Activated gamma-delta T cell treated with anti-CD3 and anti-CD28 coated beads, Interleukin-2, amount 50 U/mL, for 16 hours (primary cell): Measurements from ENCODE around the gene AMPD3.

ENCODE experiments used
- DNase-seq: peaks from one replicate; pipeline ENCODE4 v3.0.0-alpha.2; 2020; ENCODE audit warnings: low read depth

The AMPD3 gene

DNA sequence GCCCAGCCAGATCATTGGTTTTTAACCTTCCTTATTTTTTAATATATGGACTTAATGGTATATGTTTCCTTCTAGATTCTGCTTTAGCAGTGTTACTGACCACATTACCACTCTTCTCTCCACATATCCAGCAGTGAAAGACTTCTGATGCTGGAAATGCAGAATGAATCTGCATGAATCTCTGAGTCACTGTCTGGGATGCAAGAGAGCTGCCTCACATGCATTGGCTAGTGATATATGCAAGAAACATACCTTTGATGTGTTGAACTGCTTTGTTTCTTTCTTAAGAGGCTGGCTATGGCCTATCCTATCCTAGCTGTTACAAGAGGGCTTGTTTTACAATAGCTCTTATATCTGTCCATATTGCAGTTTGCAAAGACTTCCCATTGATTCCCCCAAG is 16.6 kb upstream of the AMPD3 start:
- DNase-seq = no peak

DNA sequence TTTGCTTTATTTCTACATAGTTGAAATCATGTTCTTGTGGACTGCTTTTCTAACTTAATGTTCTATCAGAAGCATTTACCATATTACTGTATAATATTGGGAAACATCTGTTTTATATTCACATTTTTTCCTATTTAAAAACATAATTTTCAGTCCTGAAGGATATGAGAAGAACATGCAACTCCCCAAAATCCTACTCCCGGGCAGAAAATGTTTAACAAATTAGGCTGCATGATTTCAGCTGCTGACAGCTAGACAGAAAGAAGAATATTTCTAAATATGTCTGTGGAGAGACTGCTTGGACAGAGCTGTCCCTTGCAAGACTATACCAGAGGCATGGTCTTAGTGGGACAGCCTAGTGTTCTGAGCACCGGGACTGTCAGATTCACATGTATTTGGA is 15.7 kb upstream of the AMPD3 start:
- DNase-seq = no peak

DNA sequence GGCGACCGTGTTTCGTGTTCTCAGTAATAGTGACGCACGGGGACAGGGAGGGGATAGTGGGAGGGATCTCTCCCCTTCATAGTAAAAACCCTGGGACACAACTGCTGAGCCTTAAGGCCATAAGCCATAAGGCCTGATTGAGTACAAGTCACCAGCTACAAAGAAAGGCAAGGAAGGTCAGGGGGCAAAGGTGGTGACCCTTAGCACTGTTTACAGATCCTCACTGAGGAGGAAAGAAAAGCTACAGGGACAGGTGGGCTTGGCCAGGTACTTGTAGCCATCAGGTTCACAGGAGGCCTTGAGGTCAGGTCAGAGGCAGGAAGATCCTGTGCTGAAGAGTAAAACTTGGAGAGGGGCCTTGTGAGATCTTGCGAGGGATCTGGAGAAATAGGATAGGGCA is 15.1 kb upstream of the AMPD3 start:
- DNase-seq = no peak

DNA sequence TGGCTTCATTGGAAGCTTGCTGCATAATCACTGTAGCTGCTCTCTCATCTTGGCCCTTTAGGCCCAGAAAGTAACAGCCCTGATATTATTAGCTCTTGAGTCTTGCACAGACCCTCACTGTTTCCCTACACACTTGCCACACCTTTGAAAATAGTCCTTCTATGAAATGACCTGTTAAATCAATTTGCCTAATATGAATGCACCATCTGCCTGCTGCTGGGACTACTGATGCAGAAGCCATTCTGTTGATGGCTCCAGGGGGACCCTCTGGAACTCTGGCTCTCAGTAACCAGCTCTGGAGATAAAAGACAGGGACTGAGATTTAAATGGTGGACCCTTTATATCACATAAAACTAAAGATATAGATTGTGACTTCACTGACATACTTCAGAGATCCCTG is 14.7 kb upstream of the AMPD3 start:
- DNase-seq = no peak

DNA sequence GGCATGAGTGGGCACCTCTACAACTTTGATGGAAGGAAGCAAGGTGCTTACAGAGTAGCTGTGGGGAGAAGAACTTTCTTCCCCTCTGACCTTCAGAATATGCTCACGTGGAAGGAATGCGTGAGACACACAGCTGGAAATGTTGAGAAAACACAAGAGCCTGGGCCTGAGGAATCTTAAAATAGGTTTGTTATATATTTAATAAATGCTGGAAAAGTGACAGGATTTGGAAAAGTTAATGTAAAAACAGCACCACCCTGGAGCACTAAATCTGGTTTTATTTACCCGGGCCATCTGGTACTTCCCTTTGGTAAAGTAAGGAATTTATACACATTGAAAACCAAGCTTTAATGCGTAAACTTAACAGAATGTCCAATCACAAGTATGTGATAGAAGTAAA is 14.0 kb upstream of the AMPD3 start:
- no peak for DNase-seq

DNA sequence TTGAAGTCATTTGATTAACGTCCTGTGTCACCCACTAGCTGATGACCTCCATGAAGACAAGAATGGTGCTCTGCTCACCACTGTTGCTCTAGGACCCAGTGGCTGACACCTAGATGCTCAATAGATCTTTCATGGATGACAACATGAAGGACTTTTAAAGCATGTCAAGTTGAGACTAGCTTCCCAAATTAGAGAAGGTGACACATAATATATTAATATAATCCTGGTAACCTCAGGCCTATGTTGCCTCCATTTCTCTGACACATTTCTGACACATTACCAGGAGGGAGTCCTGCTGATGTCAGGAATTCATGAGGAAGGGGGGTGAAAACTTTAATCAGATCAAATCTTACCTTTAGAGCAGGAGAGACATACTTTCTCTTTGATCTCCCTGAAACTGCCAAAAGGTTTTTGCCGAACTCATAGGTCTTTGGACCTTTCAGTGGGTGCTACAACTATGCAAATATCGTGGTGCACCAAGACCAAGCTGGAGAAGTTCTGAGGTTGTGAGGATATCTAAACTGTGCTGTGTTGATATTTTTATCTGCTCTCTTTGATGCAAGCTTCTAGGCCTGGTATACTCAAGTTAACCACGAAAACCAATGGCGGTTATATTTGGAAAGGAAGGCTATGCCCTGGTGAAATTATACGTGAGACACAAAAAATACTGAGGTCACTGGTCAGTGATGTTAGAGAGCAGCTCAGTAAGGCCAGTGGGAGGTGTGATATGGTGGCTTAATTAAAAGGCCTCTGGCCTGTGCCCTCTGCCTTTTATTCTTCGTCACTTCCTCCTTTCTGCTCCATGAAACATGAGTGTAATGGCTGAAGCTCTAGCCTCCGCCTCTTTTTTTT is 13.2 kb upstream of the AMPD3 start:
- no peak for DNase-seq

DNA sequence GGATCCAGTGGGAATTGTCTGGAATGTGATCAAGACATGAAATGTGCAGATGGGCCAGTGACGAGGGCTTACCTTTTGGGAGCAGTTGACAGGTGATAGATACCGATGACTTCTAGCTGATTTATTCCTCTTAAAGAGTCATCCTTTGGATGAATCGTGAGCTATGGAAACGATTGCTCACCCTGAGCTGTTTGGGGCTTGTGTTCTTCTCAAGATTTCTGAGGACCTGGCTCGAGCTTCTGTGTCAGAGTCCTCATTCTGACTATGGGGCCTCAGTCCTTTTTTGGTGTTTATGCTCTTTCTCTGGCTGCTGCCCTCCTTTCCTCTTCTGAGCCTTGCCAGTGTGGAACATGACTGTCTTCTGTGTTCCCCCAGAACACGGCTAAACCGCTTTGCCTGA is 11.9 kb upstream of the AMPD3 start:
- DNase-seq = no peak

DNA sequence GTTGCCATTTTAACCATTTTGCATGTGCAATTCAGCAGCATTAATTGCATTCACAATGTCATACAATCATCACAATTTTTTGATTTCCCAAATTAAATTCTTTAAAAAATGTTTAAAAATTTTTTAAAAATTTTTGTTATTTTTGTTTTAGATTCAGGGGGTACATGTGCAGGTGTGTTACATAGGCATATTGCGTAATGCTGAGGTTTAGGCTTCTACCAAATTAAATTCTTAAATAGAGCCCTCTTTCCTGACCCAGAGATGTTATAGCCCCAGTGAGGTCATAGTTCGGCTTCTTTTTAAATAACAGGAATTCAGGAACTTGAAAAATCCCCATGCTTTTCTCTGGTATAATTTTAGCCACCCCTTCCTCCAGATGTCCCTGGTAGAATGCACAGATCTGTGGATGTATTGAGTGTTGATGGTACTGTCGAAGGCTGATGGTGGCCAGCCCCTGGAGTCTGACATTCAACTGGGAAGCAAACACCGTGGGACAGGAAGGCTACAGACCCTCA is 11.3 kb upstream of the AMPD3 start:
- no peak for DNase-seq

DNA sequence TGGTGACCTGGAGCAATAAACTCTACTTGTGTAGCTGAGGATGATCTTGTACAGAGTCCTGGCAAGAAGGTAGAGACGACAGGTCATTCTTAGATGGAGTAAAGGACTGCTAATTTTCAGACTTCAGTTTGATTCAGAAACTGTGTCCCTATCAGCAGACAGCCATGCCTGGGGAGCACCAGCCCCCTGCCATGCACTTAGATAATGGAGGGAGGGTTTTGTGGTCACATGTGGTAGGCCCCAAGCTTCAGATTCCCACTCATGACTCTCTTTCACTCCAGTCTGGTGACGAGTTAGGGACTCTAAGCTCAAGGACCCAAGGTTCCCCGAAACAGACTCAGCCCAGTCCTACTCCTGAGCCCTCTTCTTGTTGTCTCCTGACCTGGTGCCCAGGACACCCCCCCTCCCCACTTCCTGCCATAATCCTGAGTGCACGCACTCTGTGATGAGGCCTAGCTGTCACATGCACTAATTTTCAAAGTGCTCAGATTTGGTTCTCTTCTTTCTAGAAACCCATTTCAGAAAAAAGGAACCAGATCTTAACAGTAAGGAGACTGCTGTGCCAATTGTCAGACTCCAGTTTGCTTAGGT is 10.2 kb upstream of the AMPD3 start:
- DNase-seq = no peak

DNA sequence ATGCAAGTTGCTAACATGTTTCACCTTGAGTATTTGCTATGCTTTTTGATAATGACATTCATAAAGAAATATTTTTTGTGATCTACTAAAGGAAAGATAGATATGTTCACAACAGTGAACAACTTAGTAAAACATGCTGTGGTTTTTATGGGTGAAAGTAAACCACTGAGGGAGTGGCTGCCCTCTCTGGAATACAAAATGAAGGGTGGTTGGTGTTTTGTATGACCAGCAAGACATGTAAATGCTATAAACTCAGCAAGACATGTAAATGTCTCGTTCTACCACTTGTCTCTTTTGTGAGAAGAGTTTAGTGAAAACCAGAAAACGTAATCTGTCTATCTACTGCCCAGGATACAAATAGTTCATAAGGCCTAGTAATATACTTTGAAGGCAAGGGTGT is 7.6 kb upstream of the AMPD3 start:
- DNase-seq = no peak

DNA sequence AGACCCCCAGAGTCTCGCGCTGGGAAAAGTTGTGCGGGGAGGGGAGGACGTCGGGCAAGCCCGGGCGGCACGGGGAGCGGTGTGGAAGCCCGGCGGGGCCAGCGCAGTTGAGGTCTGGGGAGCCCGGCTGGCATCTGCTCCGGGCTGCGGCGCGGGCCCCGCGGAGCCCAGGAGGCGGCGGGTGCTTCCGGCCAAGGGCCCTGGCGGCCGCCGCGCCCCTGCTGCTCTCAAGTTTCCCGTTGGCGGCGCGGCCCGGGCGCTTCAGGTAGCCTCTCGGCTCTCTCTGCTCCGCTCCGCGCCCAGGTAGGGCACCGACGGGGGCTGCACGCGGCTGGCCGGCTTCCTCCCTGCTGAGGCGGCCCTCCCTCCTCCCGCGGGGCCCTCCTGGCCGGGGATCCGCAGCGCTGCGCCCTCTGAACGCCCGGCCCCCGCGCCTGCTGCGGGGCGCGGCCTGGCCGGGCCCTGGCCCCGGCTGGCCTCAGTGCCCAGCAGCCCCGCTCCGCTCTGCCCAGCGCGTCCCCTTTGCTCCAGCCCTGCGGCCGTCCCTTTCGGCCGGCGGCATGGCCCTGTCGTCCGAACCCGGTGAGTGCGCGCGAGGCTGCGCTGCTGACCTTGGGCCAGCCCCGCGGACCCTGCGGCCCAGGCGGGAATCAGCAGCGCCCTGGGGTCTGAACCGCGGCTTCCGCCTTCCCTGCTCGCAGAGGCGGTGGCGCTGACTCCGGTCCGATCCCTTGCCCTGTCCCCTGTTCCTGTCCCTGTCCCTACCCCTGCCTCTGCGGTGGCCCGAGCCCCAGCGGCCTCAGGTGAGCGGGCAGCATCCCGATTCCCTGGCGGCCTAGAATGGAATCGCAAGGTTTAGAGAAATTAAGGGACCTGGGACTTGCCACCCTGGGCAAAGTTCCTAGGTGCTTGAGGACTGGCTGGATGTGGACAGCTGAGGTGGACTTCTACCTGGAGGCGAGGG is 4.3 kb upstream of the AMPD3 start:
- DNase-seq = peak; percentile 32

DNA sequence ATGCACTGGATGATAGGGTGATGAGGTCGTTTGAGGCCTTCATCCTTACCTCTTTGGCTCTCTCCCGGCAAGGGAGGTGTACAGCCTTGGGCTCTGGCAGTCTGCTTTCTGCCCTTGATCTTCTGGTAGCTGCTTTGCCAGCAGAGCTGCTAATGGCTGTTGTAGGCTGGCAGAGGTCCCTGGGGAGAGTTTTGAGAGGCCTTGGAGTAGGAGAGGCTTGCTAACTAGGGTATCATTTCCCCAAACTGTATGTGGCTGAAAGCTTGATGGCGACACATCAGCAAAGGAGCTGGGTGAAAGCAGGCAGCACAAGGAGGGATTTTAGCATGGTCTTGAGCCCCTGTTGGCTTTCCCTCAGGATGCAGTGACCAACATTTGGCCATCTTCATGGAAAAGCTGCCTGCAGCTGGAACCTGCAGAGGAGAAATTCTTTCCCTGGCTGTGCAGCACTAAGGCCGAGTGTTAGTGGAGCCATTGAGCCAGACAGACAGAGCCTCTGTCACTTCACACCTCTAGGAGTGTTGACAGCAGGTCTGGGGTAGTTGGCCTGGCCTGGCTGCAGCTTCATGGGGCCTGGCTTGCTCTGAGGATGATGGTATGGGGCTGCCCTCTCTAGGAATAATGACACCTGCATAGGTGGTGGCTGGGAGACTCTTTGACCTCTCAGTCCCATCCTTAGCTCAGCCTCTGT is 3.5 kb upstream of the AMPD3 start:
- DNase-seq = no peak

DNA sequence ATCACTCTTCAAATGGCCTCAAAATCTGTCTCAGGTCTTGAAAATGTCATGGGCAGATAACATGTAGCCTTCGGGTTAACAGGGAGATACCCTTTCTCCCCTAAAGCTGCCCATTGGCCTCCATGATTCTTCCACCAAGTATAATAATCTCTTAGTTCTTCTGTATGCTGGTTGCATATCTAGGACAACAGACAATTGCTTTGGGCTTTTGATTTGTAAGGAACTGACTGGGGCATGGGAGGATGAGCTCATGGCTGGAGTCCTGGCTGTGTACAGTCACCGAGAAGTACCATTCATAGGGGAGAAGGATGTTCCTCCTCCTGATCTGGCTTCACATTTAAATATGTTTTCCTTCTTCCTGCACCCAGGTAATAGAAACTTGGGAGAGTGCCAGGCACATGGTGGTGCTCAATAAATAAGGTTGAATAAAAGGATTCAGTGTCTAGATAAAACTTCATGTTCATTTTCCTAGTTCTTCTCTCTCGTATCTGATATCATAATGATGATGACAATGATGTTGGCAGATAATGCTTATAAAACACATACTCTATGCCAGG is 2.8 kb upstream of the AMPD3 start:
- no peak for DNase-seq

DNA sequence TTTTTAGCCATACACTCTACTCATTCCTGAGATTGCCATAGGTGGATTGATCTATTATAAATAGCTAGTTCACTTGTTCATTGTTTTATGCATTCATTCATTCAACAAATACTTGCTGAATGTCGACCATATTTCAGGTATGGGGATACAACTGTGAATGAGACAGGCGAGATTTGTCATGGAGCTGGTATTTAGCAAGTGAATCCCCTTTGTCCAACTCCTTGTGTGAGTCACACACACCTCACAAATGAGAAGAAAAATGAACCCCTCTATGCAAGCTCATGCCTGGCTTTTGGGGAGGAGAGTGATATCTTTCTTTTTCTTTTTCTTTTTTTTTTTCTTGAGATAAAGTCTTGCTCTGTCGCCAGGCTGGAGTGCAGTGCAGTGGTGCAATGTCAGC is 1.8 kb upstream of the AMPD3 start:
- DNase-seq = no peak

DNA sequence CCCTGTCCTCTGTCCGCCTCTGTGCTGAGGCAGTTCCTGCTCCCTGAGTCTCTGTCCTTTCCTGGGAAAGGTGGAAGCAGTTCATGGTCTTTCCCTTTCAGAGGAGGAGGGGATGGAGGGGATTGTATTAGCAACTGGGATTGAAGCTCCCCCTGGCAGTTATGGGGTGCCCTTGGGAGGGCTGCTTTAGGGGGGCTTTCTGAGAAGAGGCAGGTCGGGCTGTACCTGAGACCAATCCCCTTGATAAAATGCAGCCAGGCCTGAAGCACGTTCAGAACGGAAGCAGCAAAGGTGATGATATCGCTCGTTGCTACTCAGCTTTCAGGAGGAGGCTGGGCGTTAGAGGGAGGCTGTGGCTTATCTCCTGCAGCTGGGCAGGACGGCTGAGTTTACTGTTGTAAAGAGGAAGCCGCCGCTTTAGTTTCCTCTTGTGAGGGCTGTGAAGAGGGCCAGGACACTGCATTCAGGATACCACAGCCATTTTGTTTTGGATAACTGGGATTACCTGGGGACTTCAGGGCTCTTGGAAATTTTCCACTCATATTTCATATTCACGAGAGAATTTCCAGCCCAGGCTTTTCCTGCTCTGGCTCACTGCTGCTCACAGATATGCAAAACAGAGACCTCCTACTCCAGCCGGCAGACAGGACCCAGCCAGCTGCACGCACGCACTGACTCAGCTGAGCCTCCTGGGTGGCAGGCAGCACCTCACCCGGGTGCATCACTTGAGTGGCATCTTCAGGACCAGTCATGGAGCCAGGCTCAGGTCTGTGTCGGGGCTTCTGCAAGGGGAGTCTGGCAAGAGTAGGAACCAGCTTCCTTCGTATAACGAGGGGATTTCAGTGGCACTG is 798 bp downstream of the AMPD3 start:
- DNase-seq = peak; percentile 59

DNA sequence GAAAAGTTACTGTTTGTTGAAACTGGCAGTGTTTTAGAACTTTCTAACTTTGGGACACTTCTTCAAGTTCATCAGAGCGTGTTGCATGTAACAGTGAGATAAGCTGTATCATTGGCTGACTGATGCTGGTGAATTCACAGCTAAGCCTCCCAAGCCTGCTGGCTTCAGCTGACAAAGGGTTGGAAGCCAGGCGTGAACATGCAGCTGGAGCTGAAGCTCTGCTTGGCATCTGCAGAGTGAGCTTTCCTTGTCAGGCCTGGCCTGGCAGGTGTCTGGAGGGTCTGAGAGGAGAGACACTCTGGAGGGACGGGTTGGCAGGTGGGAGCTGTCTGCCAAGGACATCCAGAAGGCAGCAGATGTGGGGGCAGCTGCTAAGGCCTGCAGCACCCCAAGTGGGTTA is 1.5 kb downstream of the AMPD3 start:
- no peak for DNase-seq

DNA sequence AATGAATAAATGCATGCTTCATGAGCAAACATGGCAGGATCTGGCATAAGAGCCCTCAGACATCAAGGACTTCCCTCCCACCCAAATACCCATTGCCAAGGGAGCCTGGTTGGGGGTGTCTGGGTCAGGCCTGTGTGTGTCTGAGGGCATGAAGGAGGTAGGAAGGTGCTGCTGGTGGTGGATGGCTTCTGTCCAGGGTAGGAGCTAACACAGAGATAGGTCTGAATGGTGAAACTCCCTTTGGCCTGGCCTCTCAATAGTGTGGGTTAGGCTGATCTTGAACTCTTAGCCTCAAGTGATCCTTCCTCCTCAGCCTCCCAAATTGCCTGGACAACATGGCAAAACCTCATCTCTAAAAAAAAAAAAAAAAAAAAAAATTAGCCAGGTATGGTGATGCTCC is 2.8 kb downstream of the AMPD3 start:
- no peak for DNase-seq

DNA sequence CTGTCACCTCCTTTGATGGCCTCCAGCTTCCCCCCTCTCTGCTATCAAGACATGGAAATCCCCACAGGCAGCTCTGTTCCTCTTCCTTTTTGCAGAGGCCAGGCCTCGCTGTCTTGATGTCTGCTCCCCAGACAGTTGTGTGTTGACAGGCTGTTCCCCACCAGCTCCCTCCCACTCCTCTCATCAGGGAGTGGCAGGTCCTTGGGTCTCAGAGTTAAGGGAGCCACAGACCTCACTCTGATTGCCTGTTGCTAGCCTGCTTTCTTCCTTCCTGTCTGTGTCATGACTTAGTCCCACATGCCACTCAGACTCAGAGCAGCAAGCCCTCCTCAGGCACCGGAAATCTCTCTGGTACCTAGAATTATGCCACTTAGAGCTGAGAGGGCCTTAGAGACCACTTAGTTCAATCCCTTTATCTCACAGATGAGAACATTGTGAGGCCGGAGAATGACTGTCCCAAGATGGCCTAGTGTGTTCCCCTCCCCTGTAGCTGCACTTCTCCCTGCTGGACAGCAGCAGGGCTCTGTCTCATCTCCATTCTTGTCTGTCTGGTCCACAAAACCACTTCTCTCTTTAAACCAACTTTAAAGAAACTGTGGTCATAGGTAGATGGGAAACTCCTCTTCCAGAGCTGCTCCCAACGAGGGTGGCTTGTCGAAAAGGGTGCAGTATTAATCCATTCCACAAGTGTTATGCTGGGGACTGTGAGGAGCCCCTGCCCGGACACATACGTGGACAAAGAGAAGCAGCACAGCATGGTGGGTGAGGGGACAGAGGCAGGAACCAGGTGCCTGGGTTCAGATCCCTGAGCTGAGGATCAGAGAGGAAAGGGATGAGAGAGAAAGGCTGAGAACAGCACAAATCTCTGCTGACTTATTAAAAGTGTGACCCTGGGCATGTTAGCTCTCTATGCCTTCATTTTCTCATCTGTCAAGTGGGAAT is 4.2 kb downstream of the AMPD3 start:
- peak; percentile 48 for DNase-seq

DNA sequence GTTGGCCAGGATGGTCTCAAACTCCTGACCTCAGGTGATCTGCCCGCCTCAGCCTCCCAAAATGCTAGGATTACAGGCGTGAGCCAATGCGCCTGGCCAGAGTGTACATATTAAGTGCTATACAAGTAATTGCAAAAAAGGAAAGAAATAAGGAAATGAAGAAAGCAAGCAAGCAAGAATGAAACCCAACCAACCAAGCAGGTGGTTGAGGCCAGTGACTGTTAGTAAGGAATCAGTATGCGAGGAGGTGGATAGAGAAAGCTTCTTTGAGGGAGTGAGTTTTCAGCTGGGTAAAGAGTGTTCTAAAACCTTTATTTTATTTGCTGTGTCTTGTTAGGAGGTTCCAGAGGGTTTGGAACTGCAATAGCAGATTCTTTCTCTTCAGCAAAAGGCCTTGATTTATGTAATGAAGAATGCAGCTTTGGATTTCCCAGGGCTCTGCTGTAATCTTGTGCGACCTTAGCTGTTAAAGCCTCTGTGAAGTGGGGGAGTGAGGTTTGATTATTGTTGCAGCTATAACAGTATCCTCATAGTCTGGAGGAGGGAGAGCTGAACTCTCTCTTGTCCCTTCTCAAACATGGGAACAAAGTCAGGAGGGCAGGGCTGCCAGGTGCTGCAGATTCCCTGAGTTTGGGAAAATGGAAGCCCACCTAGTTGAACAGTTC is 5.7 kb downstream of the AMPD3 start:
- DNase-seq = no peak
